ENCODE data around the gene RNF180.
A peak's percentile ranks its signal among the peaks of the same experiment; 100 is the strongest.
"Not testable (repeated sequence)": the region's sequence is repeated elsewhere in the genome, so short reads cannot be mapped to it uniquely, and the experiment has no call there.

RNF180 gene

DNA sequence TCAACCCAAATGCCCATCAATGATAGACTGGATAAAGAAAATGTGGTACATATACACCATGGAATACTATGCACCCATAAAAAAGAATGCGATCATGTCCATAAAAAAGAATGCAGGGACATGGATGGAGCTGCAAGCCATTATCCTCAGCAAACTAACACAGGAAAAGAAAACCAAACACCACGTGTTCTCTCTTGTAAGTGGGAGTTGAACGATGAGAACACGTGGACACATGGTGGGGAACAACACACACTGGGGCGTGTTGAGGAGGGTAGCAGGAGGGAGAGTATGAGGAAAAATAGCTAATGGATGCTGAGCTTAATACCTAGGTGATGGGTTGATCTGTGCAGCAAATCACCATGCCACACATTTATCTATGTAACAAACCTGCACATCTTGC is 233.1 kb downstream of the RNF180 start:
- DNase-seq = not testable (repeated sequence)

DNA sequence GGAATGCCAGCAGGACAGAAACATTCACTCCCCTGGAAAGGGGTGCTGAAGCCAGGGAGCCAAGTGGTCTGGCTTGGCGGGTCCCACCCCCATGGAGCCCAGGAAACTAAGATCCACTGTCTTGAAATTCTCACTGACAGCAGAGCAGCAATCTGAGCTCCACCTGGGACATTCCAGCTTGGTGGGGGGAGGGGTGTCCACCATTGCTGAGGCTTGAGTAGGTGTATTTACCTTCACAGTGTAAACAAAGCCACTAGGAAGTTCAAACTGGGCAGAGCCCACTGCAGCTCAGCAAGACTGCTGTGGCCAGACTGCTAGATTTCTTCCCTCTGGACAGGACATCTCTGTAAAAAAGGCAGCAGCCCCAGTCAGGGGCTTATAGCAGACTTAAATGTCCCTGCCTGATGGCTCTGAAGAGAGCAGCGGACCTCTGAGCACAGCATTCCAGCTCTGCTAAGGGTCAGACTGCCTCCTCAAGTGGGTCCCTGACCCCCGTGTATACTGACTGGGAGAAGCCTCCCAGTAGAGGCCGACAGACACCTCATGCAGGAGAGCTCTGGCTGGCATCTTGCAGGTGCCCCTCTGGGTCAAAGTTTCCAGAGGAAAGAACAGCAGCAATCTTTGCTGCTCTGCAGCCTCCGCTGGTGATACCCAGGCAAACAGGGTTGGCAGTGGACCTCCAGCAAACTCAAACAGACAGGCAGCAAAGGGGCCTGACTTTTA is 241.6 kb downstream of the RNF180 start:
- DNase-seq = not testable (repeated sequence)

DNA sequence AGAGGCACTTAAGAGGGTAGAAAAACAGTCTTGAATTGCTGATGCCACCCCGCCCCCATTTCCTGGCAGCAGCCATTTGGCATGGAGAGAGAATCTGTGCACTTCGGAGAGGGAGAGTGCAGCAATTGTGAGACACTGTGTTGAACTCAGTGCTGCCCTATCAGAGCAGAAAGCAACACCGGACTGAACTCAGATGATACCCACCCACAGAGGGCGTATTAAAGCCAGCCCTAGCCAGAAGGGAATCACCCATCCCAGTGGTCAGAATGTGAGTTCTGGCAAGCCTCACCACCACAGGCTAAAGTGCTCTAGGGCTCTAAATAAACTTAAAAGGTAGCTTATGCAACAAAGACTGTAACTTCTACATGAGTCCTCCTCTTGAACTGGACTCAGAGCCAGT is 251.7 kb downstream of the RNF180 start:
- peak; percentile 59 for DNase-seq

DNA sequence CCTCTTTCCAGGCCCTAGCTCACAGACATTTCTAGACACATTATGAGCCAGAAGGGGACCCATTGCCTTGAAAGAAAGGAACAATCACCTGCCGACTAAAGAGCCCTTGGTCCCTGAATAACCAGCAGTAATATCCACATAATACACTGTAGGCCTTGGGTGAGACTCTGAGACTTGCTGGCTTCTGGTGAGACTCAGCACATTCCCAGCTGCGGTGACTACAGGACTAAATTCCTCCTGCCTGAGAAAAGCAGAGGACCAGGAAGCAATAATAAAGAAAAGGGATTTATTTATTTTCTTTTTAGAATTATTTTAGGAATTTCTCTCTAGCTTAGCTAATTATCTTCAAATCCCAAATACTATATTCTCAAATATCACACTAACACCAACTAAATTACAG is 252.4 kb downstream of the RNF180 start:
- no peak for DNase-seq
